ENCODE measurements around the gene MUC13. TPM values are rescaled to one million over a fixed set of nuclear protein-coding genes. Genes with fewer than 3 reads are reported as not detected.
A peak's percentile ranks its signal among the peaks of the same experiment; 100 is the strongest.

MUC13 gene
- total and polyA plus RNA-seq, 8 donors, result under 0.01 to 16.5 (median 8.7) TPM

GRCh38 chr3:124877674-124878073 lies 56.9 kb downstream of the MUC13 start:
- Histone ChIP-seq H3K9me3 (no peaks in the 10 kb centered on the region), H3K36me3 (peaks cover 0 to under 1% (median under 1%) of the 10 kb centered on the region in 4 donors), H3K27me3 (no peaks in the 10 kb centered on the region), H3K27ac (peak overlapping the region in 4 of 5 donors; percentile 57 to 73 (median 66)), H3K4me1 (peaks cover 22 to 45% (median 29%) of the 10 kb centered on the region in 4 donors), H3K4me3 (no peak overlapping the region)
- 87 to 98% (median 92%) methylated on average over 3 of the region's 3 CpGs for WGBS, 5 donors
- intact Hi-C loops (cut with DNase I; ENCODE audit: low total_unique reads), result no loop called here
- no peak for TF ChIP-seq CTCF (IDR thresholded peaks at IDR 0.05)
- no peak for DNase-seq

GRCh38 chr3:124876401-124876878 lies 58.1 kb downstream of the MUC13 start:
- 68 to 82% (median 73%) methylated on average over 3 of the region's 3 CpGs for WGBS, 5 donors
- peak overlapping the region in 3 of 5 donors; percentile 2 to 54 (median 47) for H3K27ac ChIP-seq

GRCh38 chr3:124873226-124873625 lies 61.3 kb downstream of the MUC13 start:
- no peak overlapping the region for H3K4me3 ChIP-seq
- H3K27me3 ChIP-seq, result no peaks in the 10 kb centered on the region
- H3K36me3 ChIP-seq, result peaks cover 0 to 23% (median 13%) of the 10 kb centered on the region in 4 donors
- no peak for DNase-seq
- H3K9me3 ChIP-seq, result no peaks in the 10 kb centered on the region
- TF ChIP-seq POLR2AphosphoS5 (IDR thresholded peaks at IDR 0.05) (no peak), CTCF (IDR thresholded peaks at IDR 0.05) (no peak), POLR2A (IDR thresholded peaks at IDR 0.05) (no peak), EP300 (IDR thresholded peaks at IDR 0.05) (no peak)
- intact Hi-C loops (cut with DNase I; ENCODE audit: low total_unique reads), result no loop called here
- H3K27ac ChIP-seq, result no peak overlapping the region
- peaks cover 9 to 18% (median 15%) of the 10 kb centered on the region in 4 donors for H3K4me1 ChIP-seq
- whole genome bisulfite sequencing, 5 donors, result 53 to 100% (median 83%) methylated on average over 1 of the region's 1 CpG

More at GRCh38 chr3:124876401-124876878, 58.1 kb downstream of the MUC13 start:
- peaks cover 22 to 42% (median 29%) of the 10 kb centered on the region in 4 donors for H3K4me1 ChIP-seq
- peaks cover 0 to 13% (median 11%) of the 10 kb centered on the region in 4 donors for H3K36me3 ChIP-seq
- TF ChIP-seq POLR2A (IDR thresholded peaks at IDR 0.05), result no peak
- no peak for TF ChIP-seq CTCF (IDR thresholded peaks at IDR 0.05)
- no peak for TF ChIP-seq EP300 (IDR thresholded peaks at IDR 0.05)
- TF ChIP-seq POLR2AphosphoS5 (IDR thresholded peaks at IDR 0.05), result no peak
- DNase-seq, result no peak
- H3K4me3 ChIP-seq, result no peak overlapping the region
- no peaks in the 10 kb centered on the region for H3K9me3 ChIP-seq
- no peaks in the 10 kb centered on the region for H3K27me3 ChIP-seq
- intact Hi-C loops (cut with DNase I; ENCODE audit: low total_unique reads), result no loop called here

- Histone ChIP-seq H3K4me1 (peaks cover 0 to 14% (median 5%) of the 10 kb centered on the region in 4 donors), H3K9me3 (no peaks in the 10 kb centered on the region), H3K27me3 (no peaks in the 10 kb centered on the region), H3K4me3 (no peak overlapping the region), H3K36me3 (peaks cover 0 to 37% (median 11%) of the 10 kb centered on the region in 4 donors), H3K27ac (no peak overlapping the region)
- intact Hi-C loops (cut with DNase I; ENCODE audit: low total_unique reads), result no loop called here
- WGBS, 5 donors, result 91 to 97% (median 93%) methylated on average over 3 of the region's 3 CpGs
- TF ChIP-seq POLR2A (IDR thresholded peaks at IDR 0.05), result no peak
- no peak for TF ChIP-seq POLR2AphosphoS5 (IDR thresholded peaks at IDR 0.05)
- no peak for TF ChIP-seq EP300 (IDR thresholded peaks at IDR 0.05)
- TF ChIP-seq CTCF (IDR thresholded peaks at IDR 0.05), result no peak
- no peak for DNase-seq
Observed at GRCh38 chr3:124867511-124867910, 67.0 kb downstream of the MUC13 start.

All from stomach (tissue), 9 donors.